ENCODE results near the gene CENPF.
A peak's percentile ranks its signal among the peaks of the same experiment; 100 is the strongest.
"Not testable (repeated sequence)": the region's sequence is repeated elsewhere in the genome, so short reads cannot be mapped to it uniquely, and the experiment has no call there.

CENPF gene

GRCh38 chr1:214604523-214604922 is 1.5 kb downstream of the CENPF start:
- TF ChIP-seq CTCF (IDR thresholded peaks at IDR 0.05; ENCODE audit: insufficient read depth, low read depth, low read length, missing control alignments), result no peak
- no peak for DNase-seq (ENCODE audit: low read depth)
- peak overlapping the region; percentile 82 for H3K4me3 ChIP-seq (ENCODE audit: low read length)

GRCh38 chr1:214605484-214605883 is 2.5 kb downstream of the CENPF start:
- not testable (repeated sequence) for H3K4me3 ChIP-seq (ENCODE audit: low read length); DNase-seq (ENCODE audit: low read depth)

- not testable (repeated sequence) for DNase-seq (ENCODE audit: low read depth); H3K4me3 ChIP-seq (ENCODE audit: low read length)
These were observed 3.2 kb downstream of the CENPF start for GRCh38 chr1:214605933-214606925.

- not testable (repeated sequence) for DNase-seq (ENCODE audit: low read depth); H3K4me3 ChIP-seq (ENCODE audit: low read length)
These were observed 4.7 kb downstream of the CENPF start for GRCh38 chr1:214607492-214608215.

- DNase-seq (ENCODE audit: low read depth); H3K4me3 ChIP-seq (ENCODE audit: low read length): not testable (repeated sequence)
These were observed 5.3 kb downstream of the CENPF start for GRCh38 chr1:214608216-214608783.

- not testable (repeated sequence) for H3K4me3 ChIP-seq (ENCODE audit: low read length); DNase-seq (ENCODE audit: low read depth)
These were observed 5.8 kb downstream of the CENPF start for GRCh38 chr1:214608817-214609216.

- TF ChIP-seq CTCF (IDR thresholded peaks at IDR 0.05; ENCODE audit: insufficient read depth, low read depth, low read length, missing control alignments), result no peak
These were observed 6.7 kb downstream of the CENPF start for GRCh38 chr1:214609692-214610091.

GRCh38 chr1:214610136-214610535 is 7.1 kb downstream of the CENPF start:
- not testable (repeated sequence) for H3K4me3 ChIP-seq (ENCODE audit: low read length); DNase-seq (ENCODE audit: low read depth)

More at GRCh38 chr1:214609692-214610091, 6.7 kb downstream of the CENPF start:
- H3K4me3 ChIP-seq (ENCODE audit: low read length), result no peak overlapping the region
- no peak for DNase-seq (ENCODE audit: low read depth)

GRCh38 chr1:214615109-214615508 is 12.1 kb downstream of the CENPF start:
- H3K4me3 ChIP-seq (ENCODE audit: low read length), result no peak overlapping the region
- DNase-seq (ENCODE audit: low read depth), result peak; percentile 16
- no peak for TF ChIP-seq CTCF (IDR thresholded peaks at IDR 0.05; ENCODE audit: insufficient read depth, low read depth, low read length, missing control alignments)

- no peak for DNase-seq (ENCODE audit: low read depth)
- no peak overlapping the region for H3K4me3 ChIP-seq (ENCODE audit: low read length)
- no peak for TF ChIP-seq CTCF (IDR thresholded peaks at IDR 0.05; ENCODE audit: insufficient read depth, low read depth, low read length, missing control alignments)
These were observed 12.9 kb downstream of the CENPF start for GRCh38 chr1:214615871-214616270.
